HCT116 (cell line): ENCODE results near the gene RETNLB. TPM values are rescaled to one million over a fixed set of nuclear protein-coding genes. Genes with fewer than 3 reads are reported as not detected.

Experiments
- ATAC-seq: fragments of 200-7000 bp; cut with Tn5 transposase; 2 replicates; pipeline ENCODE4 v1.9.1; 2020; ENCODE audit warnings: mild to moderate bottlenecking, moderate library complexity
- BruUV-seq: library from RNA; stranded (reverse); fragments of 400-500 nt; replicated peaks from 2 replicates; lab custom pipeline; 2021; lab: Mats Ljungman, UMichigan
- CTCF ChIA-PET: fragments of 300-600 bp; sonication (Branson Sonifier 250); formaldehyde crosslinking; loops from one replicate; lab custom pipeline; 2021; ENCODE audit warnings: antibody characterized with exemption; lab: Charles Lee
- POLR2A ChIA-PET: fragments of 300-600, 350-600 bp; sonication (Branson Sonifier 250); formaldehyde crosslinking; loops from one replicate; lab custom pipeline; 2021; ENCODE audit warnings: antibody characterized with exemption; lab: Charles Lee
- RAD21 ChIA-PET, 2 experiments: fragments of 300-600 bp; sonication (Branson Sonifier 250); formaldehyde crosslinking; loops; one replicate each; lab custom pipeline; 2023; ENCODE audit warnings: low total read pairs in 2 of 2; ENCODE audit not compliant: uncharacterized antibody in 2 of 2, unreplicated experiment in 2 of 2, low non-redundant PET in 1 of 2; lab: Charles Lee
- DNase-seq: peaks from one replicate; pipeline ENCODE4 v3.0.0-alpha.2; 2010; ENCODE audit warnings: low read depth, low spot score
- H2AFZ ChIP-seq: fragments of 200-600 bp; shearing (Covaris generic), sonication (generic); 2 replicates; pipeline ENCODE4 v1.6.1; 2017; ENCODE audit warnings: low read depth, mixed run types, mixed read lengths, antibody characterized with exemption, low read length; ENCODE audit not compliant: poor library complexity, severe bottlenecking
- H3K27ac ChIP-seq: 2 replicates; pipeline ENCODE4 v1.5.1; 2012; ENCODE audit warnings: low read depth, low read length
- H3K27me3 ChIP-seq: fragments of 200-600 bp; sonication (generic); 2 replicates; pipeline ENCODE4 v1.6.1; 2016; ENCODE audit warnings: mixed run types, low read length, mixed read lengths; ENCODE audit not compliant: insufficient read depth
- H3K36me3 ChIP-seq, 2 experiments: fragments of 200-500 bp in 1 of 2; fragments of 200-600 bp in 1 of 2; sonication (Bioruptor generic) in 1 of 2; sonication (generic) in 1 of 2; 2 replicates each; pipeline versions ENCODE4 v1.5.1 to v1.6.1; 2014 to 2016; ENCODE audit warnings: low read length in 2 of 2, inconsistent platforms in 1 of 2, mixed read lengths in 1 of 2, mixed run types in 1 of 2; ENCODE audit not compliant: insufficient read depth in 2 of 2, control insufficient read depth in 1 of 2
- H3K4me1 ChIP-seq, 2 experiments: fragments of 200-600 bp in 1 of 2; sonication (generic) in 1 of 2; 2 replicates each; pipeline versions ENCODE4 v1.5.1 to v1.6.1; 2012 to 2017; ENCODE audit warnings: low read length in 2 of 2, inconsistent platforms in 1 of 2, mild to moderate bottlenecking in 1 of 2, mixed read lengths in 1 of 2, mixed run types in 1 of 2, moderate library complexity in 1 of 2; ENCODE audit not compliant: insufficient read depth in 2 of 2, control insufficient read depth in 1 of 2
- H3K4me2 ChIP-seq: fragments of 200-600 bp; sonication (generic); 2 replicates; pipeline ENCODE4 v1.6.1; 2017; ENCODE audit warnings: mixed run types, low read length, mixed read lengths
- H3K4me3 ChIP-seq, 2 experiments: fragments of 200-600 bp in 1 of 2; sonication (generic) in 1 of 2; replicated peaks in 1 of 2; 2 replicates each; pipeline ENCODE4 v1.5.1; 2011 to 2016; ENCODE audit warnings: low read length in 2 of 2, control low read depth in 1 of 2, low read depth in 1 of 2, mild to moderate bottlenecking in 1 of 2, mixed read lengths in 1 of 2, mixed run types in 1 of 2
- H3K79me2 ChIP-seq: fragments of 200-600 bp; sonication (generic); 2 replicates; pipeline ENCODE4 v1.6.1; 2017; ENCODE audit warnings: mild to moderate bottlenecking, mixed run types, low read length, moderate library complexity, mixed read lengths; ENCODE audit not compliant: insufficient read depth
- H3K9ac ChIP-seq: fragments of 200-600 bp; sonication (generic); 2 replicates; pipeline ENCODE4 v1.6.1; 2016; ENCODE audit warnings: low read length, mixed read lengths
- H3K9me2 ChIP-seq: fragments of 200-600 bp; sonication (generic), shearing (Covaris generic); 2 replicates; pipeline ENCODE4 v1.6.1; 2017; ENCODE audit warnings: mixed run types, mild to moderate bottlenecking, moderate library complexity; ENCODE audit not compliant: insufficient read depth
- H3K9me3 ChIP-seq, 2 experiments: fragments of 200-500 bp in 1 of 2; fragments of 200-600 bp in 1 of 2; sonication (Bioruptor generic) in 1 of 2; sonication (generic) in 1 of 2; 2 replicates each; pipeline ENCODE4 v1.6.1; 2014 to 2017; ENCODE audit warnings: low read length in 2 of 2, mixed read lengths in 2 of 2, inconsistent platforms in 1 of 2, low read depth in 1 of 2, mild to moderate bottlenecking in 1 of 2, mixed run types in 1 of 2, moderate library complexity in 1 of 2; ENCODE audit not compliant: control insufficient read depth in 1 of 2, insufficient read depth in 1 of 2
- H4K20me1 ChIP-seq: fragments of 200-600 bp; sonication (generic), shearing (Covaris generic); 2 replicates; pipeline ENCODE4 v1.6.1; 2017; ENCODE audit warnings: mixed run types, mild to moderate bottlenecking, moderate library complexity; ENCODE audit not compliant: insufficient read depth
- ATF3 ChIP-seq: IDR thresholded peaks from 2 replicates; pipeline ENCODE4 v1.6.1; 2012
- CBX3 ChIP-seq: IDR thresholded peaks from 2 replicates; pipeline ENCODE4 v1.6.1; 2012; ENCODE audit warnings: low read depth
- CEBPB ChIP-seq: IDR thresholded peaks from 2 replicates; pipeline ENCODE4 v1.6.1; 2012; ENCODE audit warnings: low read depth
- EZH2 ChIP-seq: fragments of 200-600 bp; sonication (generic); IDR thresholded peaks from 2 replicates; pipeline ENCODE4 v1.6.1; 2017; ENCODE audit warnings: antibody characterized with exemption, mixed run types
- EZH2phosphoT487 ChIP-seq: fragments of 200-600 bp; IDR thresholded peaks from 2 replicates; pipeline ENCODE4 v1.6.1; 2018; ENCODE audit warnings: antibody characterized with exemption, borderline replicate concordance
- JUND ChIP-seq: IDR thresholded peaks from 2 replicates; pipeline ENCODE4 v1.6.1; 2012
- POLR2A ChIP-seq: IDR thresholded peaks from 2 replicates; pipeline ENCODE4 v1.7.0; 2011; ENCODE audit warnings: borderline replicate concordance; ENCODE audit not compliant: insufficient read depth, insufficient read length; ENCODE audit errors: extremely low read depth
- POLR2AphosphoS5 ChIP-seq: IDR thresholded peaks from 2 replicates; pipeline ENCODE4 v1.6.1; 2011; ENCODE audit warnings: mild to moderate bottlenecking, low read depth, low read length, moderate library complexity
- RAD21 ChIP-seq: IDR thresholded peaks from 2 replicates; pipeline ENCODE4 v1.6.1; 2012; ENCODE audit warnings: low read depth, mild to moderate bottlenecking
- SP1 ChIP-seq: IDR thresholded peaks from 2 replicates; pipeline ENCODE4 v1.6.1; 2012; ENCODE audit warnings: low read depth
- SRF ChIP-seq: IDR thresholded peaks from 2 replicates; pipeline ENCODE4 v1.6.1; 2012; ENCODE audit warnings: low read depth
- YY1 ChIP-seq: IDR thresholded peaks from 2 replicates; pipeline ENCODE4 v1.6.1; 2011; ENCODE audit warnings: low read length, low read depth, moderate library complexity, mild to moderate bottlenecking; ENCODE audit not compliant: insufficient replicate concordance; ENCODE audit errors: extremely low read depth
- ZFX ChIP-seq: fragments of 450-650 bp; IDR thresholded peaks from 2 replicates; pipeline ENCODE4 v1.6.1; 2017
- intact Hi-C: fragments of 100-400 bp; cut with micrococcal nuclease; formaldehyde crosslinking; loops from 2 replicates; pipeline ENCODE4 v1.10.0; 2022
- total RNA-seq: library from RNA; stranded (reverse); gene quantifications from one replicate; pipeline ENCODE4 v1.2.1, GENCODE V29; 2021; ENCODE audit not compliant: unreplicated experiment
- TF ChIP-seq, protein P1 (sequence below), 3 experiments: fragments of 200-600 bp in 1 of 3; sonication (generic) in 1 of 3; IDR thresholded peaks in 2 of 3; conservative IDR thresholded peaks in 1 of 3; 2 replicates each; pipeline ENCODE4 v1.5.1; 2012 to 2017; ENCODE audit warnings: low read depth in 2 of 3, low read length in 2 of 3, antibody characterized with exemption in 1 of 3, borderline replicate concordance in 1 of 3, control low read depth in 1 of 3, mild to moderate bottlenecking in 1 of 3, mixed read lengths in 1 of 3, mixed run types in 1 of 3, moderate library complexity in 1 of 3; ENCODE audit not compliant: insufficient read depth in 1 of 3

RETNLB gene
- total RNA-seq, 1 experiment from 2014 or later: not detected

DNA sequence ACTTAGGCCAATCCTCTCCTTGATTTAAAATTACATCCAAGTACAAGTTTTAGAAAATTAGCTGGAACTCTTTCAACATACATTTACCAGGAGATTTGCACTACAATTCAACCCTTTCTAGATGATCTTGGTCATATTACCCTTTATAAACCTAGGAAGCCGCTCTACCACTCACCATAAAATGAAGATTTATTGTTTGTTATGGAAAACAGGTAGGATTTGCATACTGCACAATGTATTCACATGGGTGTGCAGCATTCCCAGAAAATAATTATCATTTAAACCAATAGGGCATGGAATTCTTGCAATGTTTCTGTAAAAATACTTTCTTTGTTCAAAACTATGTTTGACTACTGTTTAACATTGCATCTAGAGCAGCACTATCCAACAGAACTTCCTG lies 18.4 kb upstream of the RETNLB start:
- Histone ChIP-seq H3K9ac (no peak overlapping the region), H3K9me3 (no peaks in the 10 kb centered on the region), H3K27me3 (no peaks in the 10 kb centered on the region), H3K4me2 (no peak overlapping the region), H3K27ac (no peak overlapping the region), H3K9me2 (no peaks in the 10 kb centered on the region; the same call in 1 of the 2 replicates), H3K36me3 (no peaks in the 10 kb centered on the region), H3K4me1 (no peaks in the 10 kb centered on the region), H2AFZ (no peak overlapping the region), H3K79me2 (no peaks in the 10 kb centered on the region), H4K20me1 (no peaks in the 10 kb centered on the region), H3K4me3 (no peak overlapping the region)
- BruUV-seq: no TSS peak
- DNase-seq (no peak), ATAC-seq (no peak)
- TF ChIP-seq SRF: no peak
- TF ChIP-seq, protein P1, sequence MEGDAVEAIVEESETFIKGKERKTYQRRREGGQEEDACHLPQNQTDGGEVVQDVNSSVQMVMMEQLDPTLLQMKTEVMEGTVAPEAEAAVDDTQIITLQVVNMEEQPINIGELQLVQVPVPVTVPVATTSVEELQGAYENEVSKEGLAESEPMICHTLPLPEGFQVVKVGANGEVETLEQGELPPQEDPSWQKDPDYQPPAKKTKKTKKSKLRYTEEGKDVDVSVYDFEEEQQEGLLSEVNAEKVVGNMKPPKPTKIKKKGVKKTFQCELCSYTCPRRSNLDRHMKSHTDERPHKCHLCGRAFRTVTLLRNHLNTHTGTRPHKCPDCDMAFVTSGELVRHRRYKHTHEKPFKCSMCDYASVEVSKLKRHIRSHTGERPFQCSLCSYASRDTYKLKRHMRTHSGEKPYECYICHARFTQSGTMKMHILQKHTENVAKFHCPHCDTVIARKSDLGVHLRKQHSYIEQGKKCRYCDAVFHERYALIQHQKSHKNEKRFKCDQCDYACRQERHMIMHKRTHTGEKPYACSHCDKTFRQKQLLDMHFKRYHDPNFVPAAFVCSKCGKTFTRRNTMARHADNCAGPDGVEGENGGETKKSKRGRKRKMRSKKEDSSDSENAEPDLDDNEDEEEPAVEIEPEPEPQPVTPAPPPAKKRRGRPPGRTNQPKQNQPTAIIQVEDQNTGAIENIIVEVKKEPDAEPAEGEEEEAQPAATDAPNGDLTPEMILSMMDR (IDR thresholded peaks at IDR 0.05 in 2 of 3, conservative IDR thresholded peaks at IDR 0.05 in 1 of 3; ENCODE audit: borderline replicate concordance in 1 of 3, insufficient read depth in 1 of 3, low read depth in 2 of 3, low read length in 2 of 3): no peak
- no peak for TF ChIP-seq RAD21
- no peak for TF ChIP-seq CEBPB
- TF ChIP-seq JUND: no peak
- no peak for TF ChIP-seq POLR2AphosphoS5
- no peak for TF ChIP-seq YY1
- TF ChIP-seq SP1: no peak
- TF ChIP-seq ZFX: no peak
- TF ChIP-seq EZH2: no peak
- no peak for TF ChIP-seq POLR2A
- ChIA-PET RAD21 (no interaction called here), POLR2A (no interaction called here), CTCF (no interaction called here)
- intact Hi-C loops: no loop called here

DNA sequence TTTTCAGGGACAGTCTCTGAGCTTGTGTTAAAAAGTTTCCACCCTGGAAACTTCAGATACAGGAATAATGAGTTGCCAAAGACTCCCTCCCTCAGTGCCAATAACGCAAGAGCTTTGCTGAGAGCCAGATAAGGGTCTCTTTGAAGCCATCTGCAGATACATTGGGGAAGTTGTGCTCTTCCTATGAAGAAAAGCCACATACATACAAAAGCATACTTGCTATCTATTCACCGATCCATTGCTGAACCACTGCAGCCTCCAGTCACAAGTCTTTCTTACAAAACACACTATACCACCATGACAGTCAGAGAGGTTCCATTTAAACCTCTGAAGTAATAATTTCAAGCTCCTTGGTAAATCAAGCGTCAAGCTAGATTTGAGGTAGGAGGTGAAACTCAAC lies 10.0 kb upstream of the RETNLB start:
- Histone ChIP-seq H3K27me3 (no peaks in the 10 kb centered on the region), H2AFZ (no peak overlapping the region), H3K4me1 (no peaks in the 10 kb centered on the region), H3K4me3 (no peak overlapping the region), H3K9me3 (no peaks in the 10 kb centered on the region), H4K20me1 (no peaks in the 10 kb centered on the region), H3K36me3 (no peaks in the 10 kb centered on the region), H3K27ac (no peak overlapping the region), H3K4me2 (no peak overlapping the region), H3K79me2 (no peaks in the 10 kb centered on the region), H3K9me2 (no peaks in the 10 kb centered on the region), H3K9ac (no peak overlapping the region)
- ATAC-seq: no peak
- CTCF ChIA-PET: no interaction called here
- RAD21 ChIA-PET: no interaction called here
- POLR2A ChIA-PET: no interaction called here
- BruUV-seq: no TSS peak
- intact Hi-C loops: no loop called here
- DNase-seq: no peak
- TF ChIP-seq CEBPB (no peak), SP1 (no peak), ATF3 (no peak), EZH2phosphoT487 (no peak), CBX3 (no peak)
- TF ChIP-seq, protein P1 (IDR thresholded peaks at IDR 0.05 in 2 of 3, conservative IDR thresholded peaks at IDR 0.05 in 1 of 3; ENCODE audit: borderline replicate concordance in 1 of 3, insufficient read depth in 1 of 3, low read depth in 2 of 3, low read length in 2 of 3): no peak
